Fibroblast of lung (primary cell): ENCODE measurements around the gene PBX1. TPM values are rescaled to one million over a fixed set of nuclear protein-coding genes. Genes with fewer than 3 reads are reported as not detected.

Source experiments
- DNase-seq, 2 donors: peaks; one replicate each; pipeline versions ENCODE4 v3.0.0 to v3.0.0-alpha.2; 2010; ENCODE audit warnings: low read depth in 2 of 2
- H2AFZ ChIP-seq: 2 replicates; pipeline ENCODE4 v1.5.1; 2012; ENCODE audit warnings: low read length, control low read depth, inconsistent platforms
- H3K27ac ChIP-seq: 2 replicates; pipeline ENCODE4 v1.5.1; 2011; ENCODE audit warnings: low read length, control low read depth; ENCODE audit not compliant: insufficient read depth
- H3K27me3 ChIP-seq: 2 replicates; pipeline ENCODE4 v1.5.1; 2011; ENCODE audit warnings: mild to moderate bottlenecking, low read length; ENCODE audit not compliant: control insufficient read depth, insufficient read depth
- H3K36me3 ChIP-seq: 2 replicates; pipeline ENCODE4 v1.5.1; 2011; ENCODE audit warnings: low read length; ENCODE audit not compliant: control insufficient read depth, insufficient read depth
- H3K4me1 ChIP-seq: 2 replicates; pipeline ENCODE4 v1.5.1; 2011; ENCODE audit warnings: low read length; ENCODE audit not compliant: control insufficient read depth, insufficient read depth; ENCODE audit errors: extremely low read depth
- H3K4me2 ChIP-seq: 2 replicates; pipeline ENCODE4 v1.5.1; 2011; ENCODE audit warnings: low read length, control low read depth; ENCODE audit not compliant: insufficient read depth; ENCODE audit errors: extremely low read depth
- H3K4me3 ChIP-seq, 4 experiments: fragments of 200-600 bp in 1 of 4; sonication (generic) in 1 of 4; replicated peaks in 1 of 4; 2 replicates each; pipeline ENCODE4 v1.5.1; 2011 to 2016; ENCODE audit warnings: low read length in 4 of 4, low read depth in 3 of 4, mild to moderate bottlenecking in 3 of 4, control low read depth in 2 of 4, inconsistent platforms in 1 of 4, mixed read lengths in 1 of 4; ENCODE audit not compliant: insufficient read depth in 1 of 4; ENCODE audit errors: control extremely low read depth in 1 of 4
- H3K79me2 ChIP-seq: 2 replicates; pipeline ENCODE4 v1.5.1; 2012; ENCODE audit warnings: mild to moderate bottlenecking, low read length, inconsistent platforms; ENCODE audit not compliant: control insufficient read depth, insufficient read depth
- H3K9ac ChIP-seq: 2 replicates; pipeline ENCODE4 v1.5.1; 2011; ENCODE audit warnings: mild to moderate bottlenecking, low read length, control low read depth; ENCODE audit not compliant: insufficient read depth
- H3K9me3 ChIP-seq: 2 replicates; pipeline ENCODE4 v1.5.1; 2012; ENCODE audit warnings: low read depth, low read length; ENCODE audit not compliant: control insufficient read depth, insufficient read depth
- H4K20me1 ChIP-seq: 2 replicates; pipeline ENCODE4 v1.5.1; 2011; ENCODE audit warnings: low read length; ENCODE audit not compliant: control insufficient read depth, insufficient read depth; ENCODE audit errors: extremely low read depth
- CTCF ChIP-seq, 2 donors: IDR thresholded peaks in 1 of 2; conservative IDR thresholded peaks in 1 of 2; 1 replicate in 1 of 2; 2 replicates in 1 of 2; pipeline ENCODE4 v1.5.1; 2011 to 2012; ENCODE audit warnings: low read length in 2 of 2, control low read depth in 1 of 2, inconsistent platforms in 1 of 2, low read depth in 1 of 2, mild to moderate bottlenecking in 1 of 2
- EZH2 ChIP-seq: IDR thresholded peaks from 2 replicates; pipeline ENCODE4 v1.5.1; 2012; ENCODE audit warnings: low read length, control low read depth, mild to moderate bottlenecking; ENCODE audit errors: missing control alignments
- polyA plus RNA-seq, 2 donors: library from polyadenylated mRNA; depleted of rRNA in 1 of 2; stranded (reverse) in 1 of 2; unstranded in 1 of 2; fragments of >200 nt; gene quantifications; 2 replicates each; pipeline ENCODE4 v1.2.1, GENCODE V29; 2011 to 2012; ENCODE audit warnings: missing spikeins in 1 of 2
- total RNA-seq: library from RNA; depleted of rRNA; stranded (reverse); fragments of >200 nt; gene quantifications from 2 replicates; pipeline ENCODE4 v1.2.1, GENCODE V29; 2014

PBX1 gene
- total and polyA plus RNA-seq, 2 donors (not counting 1 experiment from before 2014, with no cell fraction given) = 43.1 to 46.7 TPM

GRCh38 chr1:164746632-164747031 lies 187.6 kb downstream of the PBX1 start:
- Histone ChIP-seq H4K20me1 (no peaks in the 10 kb centered on the region), H3K4me3 (no peak overlapping the region), H3K36me3 (no peaks in the 10 kb centered on the region), H3K27ac (no peak overlapping the region), H3K79me2 (no peaks in the 10 kb centered on the region), H3K27me3 (no peaks in the 10 kb centered on the region), H3K9me3 (no peaks in the 10 kb centered on the region), H3K4me1 (peaks cover 18% of the 10 kb centered on the region), H3K4me2 (no peak overlapping the region), H2AFZ (no peak overlapping the region), H3K9ac (no peak overlapping the region)
- TF ChIP-seq EZH2 = no peak
- TF ChIP-seq CTCF (conservative IDR thresholded peaks at IDR 0.05 in 1 of 2, IDR thresholded peaks at IDR 0.05 in 1 of 2; ENCODE audit: low read depth in 1 of 2, low read length in 2 of 2) = no peak
- DNase-seq = peak in 1 of 2 donors; percentile 36

GRCh38 chr1:164748253-164748899 lies 189.4 kb downstream of the PBX1 start:
- H3K9ac ChIP-seq = peak overlapping the region; percentile 14
- H3K4me3 ChIP-seq = no peak overlapping the region
- H3K4me2 ChIP-seq = peak overlapping the region; percentile 44
- H3K79me2 ChIP-seq = no peaks in the 10 kb centered on the region
- peak; percentile 99 to 100 for DNase-seq
- H3K27ac ChIP-seq = peak overlapping the region; percentile 90
- H3K36me3 ChIP-seq = no peaks in the 10 kb centered on the region
- H3K27me3 ChIP-seq = no peaks in the 10 kb centered on the region
- no peak overlapping the region for H2AFZ ChIP-seq
- no peaks in the 10 kb centered on the region for H4K20me1 ChIP-seq
- TF ChIP-seq EZH2 = no peak
- no peak for TF ChIP-seq CTCF (conservative IDR thresholded peaks at IDR 0.05 in 1 of 2, IDR thresholded peaks at IDR 0.05 in 1 of 2; ENCODE audit: low read depth in 1 of 2, low read length in 2 of 2)
- no peaks in the 10 kb centered on the region for H3K9me3 ChIP-seq
- peaks cover 20% of the 10 kb centered on the region for H3K4me1 ChIP-seq

GRCh38 chr1:164753521-164754077 lies 194.6 kb downstream of the PBX1 start:
- Histone ChIP-seq H2AFZ (peak overlapping the region; percentile 79), H3K9ac (peak overlapping the region; percentile 48)
- peak in 1 of 2 donors; percentile 38 for DNase-seq

More at GRCh38 chr1:164753521-164754077, 194.6 kb downstream of the PBX1 start:
- peaks cover 20% of the 10 kb centered on the region for H3K4me1 ChIP-seq
- no peaks in the 10 kb centered on the region for H3K27me3 ChIP-seq
- peak overlapping the region; percentile 75 for H3K4me2 ChIP-seq
- peaks cover 2% of the 10 kb centered on the region for H3K79me2 ChIP-seq
- H3K27ac ChIP-seq = peak overlapping the region; percentile 71
- peak overlapping the region in 2 of 4 experiments; percentile 26 to 29 for H3K4me3 ChIP-seq
- H4K20me1 ChIP-seq = no peaks in the 10 kb centered on the region
- H3K9me3 ChIP-seq = no peaks in the 10 kb centered on the region
- TF ChIP-seq CTCF (conservative IDR thresholded peaks at IDR 0.05 in 1 of 2, IDR thresholded peaks at IDR 0.05 in 1 of 2; ENCODE audit: low read depth in 1 of 2, low read length in 2 of 2) (no peak), EZH2 (no peak)
- no peaks in the 10 kb centered on the region for H3K36me3 ChIP-seq
